NCI-H510A (cell line): Measurements from ENCODE around the gene TWNK.

Experiments
- DNase-seq: peaks from one replicate; lab custom pipeline; 2025; lab: John Stamatoyannopoulos, UW

Gene TWNK

GRCh38 chr10:100996678-100997359 is 9.5 kb downstream of the TWNK start:
- peak; percentile 29 for DNase-seq

DNA sequence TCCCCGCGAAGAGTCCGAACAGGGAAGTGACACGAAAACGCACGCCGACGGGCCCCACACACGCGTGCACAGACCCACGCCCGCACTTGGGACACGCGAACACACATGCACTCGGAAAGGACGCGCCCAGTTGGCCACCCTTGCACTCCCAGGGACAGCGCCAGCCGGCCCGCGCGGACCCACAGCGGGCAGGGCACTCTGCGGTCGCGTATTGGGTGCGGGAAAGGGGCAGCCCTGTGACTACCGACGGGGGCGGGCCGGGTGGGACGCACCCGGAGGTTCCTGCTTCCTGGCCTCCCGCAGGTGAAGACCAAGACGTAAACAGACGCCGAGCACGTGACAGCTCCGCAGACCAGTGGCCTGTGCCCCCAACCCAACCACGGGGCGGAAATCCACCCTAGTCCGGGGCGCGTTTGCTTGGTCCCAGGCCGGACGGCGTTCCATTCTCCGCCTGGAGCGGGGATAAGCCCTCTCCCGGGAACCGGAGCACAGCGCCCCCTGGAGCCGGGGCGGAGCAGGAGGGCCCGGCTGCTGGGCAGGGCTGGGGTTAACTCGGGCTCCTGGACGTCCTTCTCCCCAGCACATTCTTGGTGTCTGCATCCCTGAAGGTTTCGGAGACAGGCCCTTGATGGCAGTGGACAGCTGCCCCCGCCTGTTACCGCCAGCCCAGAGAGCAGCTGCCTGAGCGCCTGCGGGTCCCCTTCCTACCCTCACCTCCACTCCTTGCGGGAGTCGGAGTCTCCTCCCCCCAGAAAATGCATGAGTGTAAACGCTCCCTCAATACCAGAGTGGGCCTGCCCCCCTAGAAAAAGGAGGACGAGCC is 10.2 kb downstream of the TWNK start:
- peak; percentile 68 for DNase-seq

- DNase-seq, result peak; percentile 91
Observed at GRCh38 chr10:100998183-100998990, 11.0 kb downstream of the TWNK start.

DNA sequence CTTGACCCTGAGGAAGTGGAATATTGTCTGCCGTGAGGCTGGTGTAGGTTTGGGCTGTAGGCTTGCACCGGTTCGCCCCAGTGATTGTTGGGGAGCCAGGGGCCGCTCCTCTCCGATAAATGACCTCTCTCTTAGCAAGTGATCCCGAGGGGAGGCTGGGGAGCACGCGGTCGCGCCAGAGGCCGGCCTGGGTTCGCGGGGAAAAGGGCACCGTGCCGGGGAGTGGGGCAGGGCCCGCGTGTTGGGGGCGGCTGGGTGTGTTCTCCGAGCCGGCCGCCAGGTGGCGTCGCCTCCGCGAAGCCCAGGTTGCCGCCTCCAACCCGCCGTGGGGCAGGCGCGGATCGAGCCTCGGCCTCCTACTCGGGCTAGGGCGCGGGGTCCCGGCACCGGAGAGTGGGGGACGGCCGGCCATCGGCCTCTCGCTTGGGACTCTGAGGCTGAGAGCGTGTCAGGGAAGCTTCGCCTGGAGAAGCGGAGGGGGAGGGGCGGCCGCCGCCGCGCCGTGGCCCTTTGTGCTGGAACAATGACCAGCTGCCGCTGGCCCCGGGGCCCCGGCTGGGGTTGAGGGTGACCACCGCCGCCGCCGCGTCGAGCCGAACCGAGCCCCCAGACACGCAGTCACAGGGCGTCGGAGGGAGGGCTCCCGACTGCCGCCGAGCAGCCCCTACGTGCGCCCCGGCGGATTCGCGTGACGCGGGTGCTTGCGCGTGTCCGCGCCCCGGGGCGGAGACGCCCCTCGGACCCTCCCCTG is 11.8 kb downstream of the TWNK start:
- DNase-seq, result peak; percentile 47

- peak; percentile 25 for DNase-seq
Observed at GRCh38 chr10:100999742-101000126, 12.4 kb downstream of the TWNK start, which contains the start of gene LZTS2. LZTS2 (plus strand) TSS chr10:100999808; CDS start chr10:101002539, 2,731 bp downstream.

- DNase-seq, result peak; percentile 25
Observed at GRCh38 chr10:101000127-101000914, 13.0 kb downstream of the TWNK start.

DNA sequence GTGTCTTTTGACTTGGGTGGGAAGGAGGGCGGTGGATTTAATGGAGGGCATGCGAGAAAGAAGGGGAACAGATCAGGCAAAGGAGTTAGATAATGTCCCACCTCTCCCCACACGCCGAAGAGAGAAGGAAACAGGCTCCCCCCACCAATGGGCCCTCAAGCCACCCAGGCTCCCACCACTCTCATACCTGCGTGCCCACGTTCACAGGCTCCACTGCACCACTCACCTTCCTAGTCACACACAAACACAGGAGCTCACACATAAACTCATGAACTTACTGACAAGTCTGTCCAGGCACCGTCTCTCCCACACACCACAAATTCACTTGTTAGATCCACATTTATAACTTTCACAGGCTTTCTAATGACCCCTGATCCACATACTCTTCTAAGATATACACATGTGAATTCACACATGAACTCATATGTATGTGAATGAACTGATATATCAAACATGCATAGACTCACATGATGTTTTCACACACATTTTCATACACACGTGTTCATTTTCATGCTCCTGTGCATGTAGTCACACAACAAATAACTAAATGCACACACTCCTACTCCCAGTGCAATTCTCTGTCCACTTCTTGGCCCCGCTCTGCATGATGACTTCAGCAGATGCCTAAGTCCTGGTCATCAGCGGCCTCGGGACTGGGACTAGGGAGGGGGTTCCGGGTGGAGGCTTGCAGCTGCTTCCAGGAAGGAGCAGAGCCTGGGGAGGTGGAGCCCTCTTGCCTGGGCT is 13.7 kb downstream of the TWNK start:
- DNase-seq, result peak; percentile 26

DNA sequence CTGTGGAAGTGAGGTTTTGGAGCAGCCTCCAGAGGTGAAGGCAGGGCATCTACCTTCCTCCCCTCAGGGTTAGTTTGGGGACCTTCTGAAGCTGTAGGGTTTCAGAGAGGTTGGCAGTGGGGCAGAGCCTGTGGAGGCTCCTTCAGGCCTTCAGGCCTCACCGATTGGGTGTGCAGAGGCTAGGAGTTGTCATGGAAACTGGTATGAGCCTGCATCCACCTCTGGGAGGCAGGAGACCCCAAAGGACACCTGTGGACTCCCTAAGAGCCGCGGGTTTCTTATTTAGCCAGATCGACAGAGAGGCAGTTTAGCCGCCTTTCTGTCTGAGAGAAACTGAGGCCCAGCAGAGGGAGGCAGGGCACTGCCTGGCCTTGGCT is 14.3 kb downstream of the TWNK start:
- DNase-seq, result no peak

GRCh38 chr10:101002456-101002855 is 15.1 kb downstream of the TWNK start:
- DNase-seq, result no peak

DNA sequence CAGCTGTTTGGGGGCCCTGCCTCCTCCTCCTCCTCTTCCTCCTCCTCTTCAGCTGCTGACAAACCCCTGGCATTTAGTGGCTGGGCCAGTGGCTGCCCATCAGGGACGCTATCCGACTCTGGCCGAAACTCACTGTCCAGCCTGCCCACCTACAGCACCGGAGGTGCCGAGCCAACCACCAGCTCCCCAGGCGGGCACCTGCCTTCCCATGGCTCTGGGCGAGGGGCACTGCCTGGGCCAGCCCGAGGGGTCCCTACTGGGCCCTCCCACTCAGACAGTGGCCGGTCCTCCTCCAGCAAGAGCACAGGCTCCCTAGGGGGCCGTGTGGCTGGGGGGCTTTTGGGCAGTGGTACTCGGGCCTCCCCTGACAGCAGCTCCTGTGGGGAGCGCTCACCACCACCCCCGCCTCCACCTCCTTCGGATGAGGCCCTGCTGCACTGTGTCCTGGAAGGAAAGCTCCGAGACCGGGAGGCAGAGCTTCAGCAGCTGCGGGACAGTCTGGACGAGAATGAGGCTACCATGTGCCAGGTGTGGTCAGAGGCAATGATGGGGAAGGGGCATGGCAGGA is 16.4 kb downstream of the TWNK start:
- no peak for DNase-seq

GRCh38 chr10:101005361-101005760 is 18.0 kb downstream of the TWNK start:
- DNase-seq, result no peak

GRCh38 chr10:101005869-101006567 is 18.7 kb downstream of the TWNK start:
- DNase-seq, result no peak

GRCh38 chr10:101006593-101007098 is 19.3 kb downstream of the TWNK start:
- DNase-seq, result no peak

DNA sequence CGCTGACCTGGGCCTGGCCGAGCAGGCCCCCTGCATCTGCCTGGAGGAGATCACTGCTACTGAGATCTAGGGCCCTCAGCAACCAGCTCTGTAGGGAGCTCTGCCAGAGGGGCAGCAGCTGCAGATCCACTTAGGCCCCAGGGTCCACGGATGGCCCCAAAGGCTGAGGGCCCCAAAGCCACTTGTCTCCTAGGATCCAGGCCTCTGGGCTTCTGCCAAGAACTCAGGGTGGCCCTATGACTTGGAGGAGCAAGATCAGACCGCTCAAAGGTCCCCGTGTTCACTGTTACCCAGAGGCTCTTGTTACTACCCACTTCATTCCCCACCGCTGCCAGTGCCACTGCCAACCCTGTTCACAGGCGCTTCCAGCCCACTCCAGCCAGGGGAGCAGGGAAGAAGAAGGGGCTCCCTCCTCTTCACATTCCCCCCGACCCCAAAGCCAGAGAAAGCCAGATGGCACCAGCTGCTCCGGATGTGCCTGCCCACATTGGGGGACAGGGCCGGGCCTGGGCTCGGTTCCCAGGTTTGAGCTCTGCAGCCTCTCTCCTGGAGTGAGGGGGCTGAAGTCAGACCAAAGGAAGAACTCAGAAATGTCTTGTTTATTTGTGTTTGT is 19.9 kb downstream of the TWNK start:
- no peak for DNase-seq

- DNase-seq, result no peak
Observed at GRCh38 chr10:101007915-101008822, 20.8 kb downstream of the TWNK start.

- DNase-seq, result no peak
Observed at GRCh38 chr10:101008823-101009423, 21.6 kb downstream of the TWNK start.

DNA sequence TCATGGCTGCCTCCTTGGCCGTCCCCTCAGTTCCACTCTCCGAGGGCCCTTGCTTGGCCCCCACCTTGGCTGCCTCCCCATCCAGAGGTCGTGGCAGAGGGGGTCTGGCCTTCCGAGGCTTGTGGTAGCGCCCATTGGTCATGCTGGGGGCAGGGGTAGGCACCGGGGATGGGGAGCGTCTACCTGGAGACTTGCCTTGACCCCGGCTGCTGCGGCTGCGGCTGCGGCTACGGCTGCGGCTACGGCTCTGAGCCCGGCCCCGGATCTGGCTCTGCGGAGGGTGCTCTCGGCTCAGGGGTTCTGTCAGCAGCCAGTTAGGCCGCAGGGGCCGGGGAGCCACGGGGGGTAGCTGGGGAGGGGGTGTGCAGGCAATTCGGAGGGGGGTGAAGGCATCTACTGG is 23.0 kb downstream of the TWNK start:
- DNase-seq, result no peak
